SU-DHL-6 (cell line): Measurements from ENCODE around the gene OXTR.

ENCODE experiments used
- EZH2phosphoT487 ChIP-seq: fragments of 200-600 bp; sonication (generic), shearing (Covaris generic); conservative IDR thresholded peaks from 2 replicates; pipeline ENCODE4 v1.6.1; 2018; ENCODE audit warnings: mild to moderate bottlenecking, antibody characterized with exemption, low read length, moderate library complexity, mixed read lengths
- TF ChIP-seq, protein P1 (sequence below): fragments of 200-600 bp; sonication (generic); IDR thresholded peaks from one replicate; pipeline ENCODE4 v1.5.1; 2017; ENCODE audit warnings: antibody characterized with exemption, mild to moderate bottlenecking, low read length, moderate library complexity; ENCODE audit not compliant: insufficient read depth, poor library complexity, severe bottlenecking

DNA sequence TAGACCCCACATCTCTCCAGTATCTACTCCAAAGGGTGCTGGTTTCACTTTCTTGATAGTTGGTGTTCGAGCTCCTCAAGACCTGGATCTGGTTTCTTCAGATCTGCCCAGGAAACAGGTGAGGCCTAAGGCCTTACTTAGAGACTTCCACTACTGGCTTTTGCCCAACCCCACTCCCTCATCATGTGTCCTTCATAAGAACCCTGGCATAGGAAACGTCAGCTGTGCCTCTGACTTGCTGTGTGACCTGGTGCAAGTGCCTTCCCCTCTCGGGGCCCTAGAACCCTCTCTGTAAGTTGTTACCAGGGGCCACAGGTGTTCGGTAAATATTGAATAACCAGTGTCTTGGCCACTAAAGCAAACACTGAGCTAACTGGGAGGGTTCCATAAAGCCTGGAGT, 3.9 kb downstream of the OXTR start:
- TF ChIP-seq, protein P1, sequence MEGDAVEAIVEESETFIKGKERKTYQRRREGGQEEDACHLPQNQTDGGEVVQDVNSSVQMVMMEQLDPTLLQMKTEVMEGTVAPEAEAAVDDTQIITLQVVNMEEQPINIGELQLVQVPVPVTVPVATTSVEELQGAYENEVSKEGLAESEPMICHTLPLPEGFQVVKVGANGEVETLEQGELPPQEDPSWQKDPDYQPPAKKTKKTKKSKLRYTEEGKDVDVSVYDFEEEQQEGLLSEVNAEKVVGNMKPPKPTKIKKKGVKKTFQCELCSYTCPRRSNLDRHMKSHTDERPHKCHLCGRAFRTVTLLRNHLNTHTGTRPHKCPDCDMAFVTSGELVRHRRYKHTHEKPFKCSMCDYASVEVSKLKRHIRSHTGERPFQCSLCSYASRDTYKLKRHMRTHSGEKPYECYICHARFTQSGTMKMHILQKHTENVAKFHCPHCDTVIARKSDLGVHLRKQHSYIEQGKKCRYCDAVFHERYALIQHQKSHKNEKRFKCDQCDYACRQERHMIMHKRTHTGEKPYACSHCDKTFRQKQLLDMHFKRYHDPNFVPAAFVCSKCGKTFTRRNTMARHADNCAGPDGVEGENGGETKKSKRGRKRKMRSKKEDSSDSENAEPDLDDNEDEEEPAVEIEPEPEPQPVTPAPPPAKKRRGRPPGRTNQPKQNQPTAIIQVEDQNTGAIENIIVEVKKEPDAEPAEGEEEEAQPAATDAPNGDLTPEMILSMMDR, result no peak
- TF ChIP-seq EZH2phosphoT487, result no peak
